Measurements from ENCODE around the gene NOP14. TPM values are rescaled to one million over a fixed set of nuclear protein-coding genes. Genes with fewer than 3 reads are reported as not detected.
A peak's percentile ranks its signal among the peaks of the same experiment; 100 is the strongest.

Gene NOP14
- total and polyA plus RNA-seq, 2 donors (not counting 1 experiment from before 2014, with no cell fraction given) = 9.1 to 30.4 TPM

DNA sequence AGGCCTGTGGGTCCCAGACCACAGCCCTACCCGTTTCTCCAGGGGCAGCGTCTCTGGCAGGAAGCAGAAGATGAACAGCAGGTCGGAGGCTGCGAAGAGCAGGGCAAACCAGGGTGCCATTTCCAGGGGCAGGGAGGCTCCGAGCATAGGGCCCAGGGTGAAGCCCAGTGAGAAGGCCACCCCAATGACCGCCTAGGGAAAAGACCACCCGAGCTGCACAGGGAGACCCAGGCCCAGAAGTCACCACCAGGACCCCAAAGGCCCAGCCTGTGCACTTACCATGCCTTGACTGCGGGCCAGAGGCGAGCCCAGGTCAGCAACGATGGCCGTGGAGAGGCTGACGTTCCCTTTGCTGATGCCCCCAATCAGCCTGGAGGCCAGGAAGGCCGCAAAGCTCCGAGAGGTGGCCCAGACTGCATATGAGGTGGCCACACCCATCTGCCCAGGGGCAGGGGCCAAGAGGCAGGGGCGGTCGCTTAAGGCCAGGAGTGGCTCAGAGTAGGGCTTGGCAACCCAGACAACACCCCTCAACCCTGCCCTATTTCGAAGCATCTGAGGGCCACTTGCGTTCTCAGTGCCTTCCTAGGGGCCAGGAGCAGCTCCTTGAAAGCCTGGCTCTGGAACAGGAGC, 30.8 kb downstream of the NOP14 start:
- peaks cover 21% of the 10 kb centered on the region for H3K79me2 ChIP-seq (ENCODE audit: control insufficient read depth, insufficient read depth, low read length)
- intact Hi-C loops (cut with micrococcal nuclease) = loop anchor here (2.0 to 10.0 kb wide), 6 partner anchors 14 to 448 kb away; no protein-coding TSS in a partner anchor
- H3K4me1 ChIP-seq (ENCODE audit: control insufficient read depth in 2 of 2, insufficient read depth in 2 of 2, low read length in 2 of 2) = peaks cover 39 to 62% of the 10 kb centered on the region in 2 donors
- H4K20me1 ChIP-seq (ENCODE audit: control insufficient read depth, insufficient read depth, low read length, poor library complexity, severe bottlenecking) = peaks cover 61% of the 10 kb centered on the region
- 73% methylated on average over 18 of the region's 18 CpGs for WGBS (ENCODE audit: insufficient coverage)
- no peaks in the 10 kb centered on the region for H3K9me3 Mint-ChIP-seq (ENCODE audit: insufficient read depth)
- H3K4me2 ChIP-seq (replicated peaks; ENCODE audit: low read depth, low read length, poor library complexity, severe bottlenecking) = peak overlapping the region; percentile 79
- H3K27ac ChIP-seq (ENCODE audit: low read length in 2 of 2) = peak overlapping the region; percentile 86 to 92
- peak overlapping the region; percentile 96 for H3K27ac Mint-ChIP-seq
- no peaks in the 10 kb centered on the region for H3K27me3 ChIP-seq (replicated peaks in 1 of 4; ENCODE audit: control extremely low read depth in 1 of 4, control insufficient read depth in 3 of 4, insufficient read depth in 4 of 4, low read length in 3 of 4)
- H3K9me3 ChIP-seq (ENCODE audit: control extremely low read depth in 1 of 3, control insufficient read depth in 2 of 3, insufficient read depth in 1 of 3, low read length in 2 of 3) = no peaks in the 10 kb centered on the region
- DNase-seq = peak; percentile 55
- peaks cover 49% of the 10 kb centered on the region for H3K4me1 Mint-ChIP-seq
- H3K4me3 Mint-ChIP-seq = peak overlapping the region; percentile 93
- no peak overlapping the region for H2AFZ ChIP-seq (ENCODE audit: insufficient read depth, low read depth, low read length, poor library complexity, severe bottlenecking)
- peak overlapping the region; percentile 35 for H3K9ac ChIP-seq (ENCODE audit: low read length)
- peak overlapping the region in 3 of 5 experiments; percentile 11 to 29 (median 15) for H3K4me3 ChIP-seq (ENCODE audit: control extremely low read depth in 1 of 5, extremely low read depth in 1 of 5, insufficient read depth in 1 of 5, low read depth in 2 of 5, low read length in 4 of 5)
- no peaks in the 10 kb centered on the region for H3K27me3 Mint-ChIP-seq
- TF ChIP-seq CTCF (IDR thresholded peaks at IDR 0.05) (no peak), EZH2 (IDR thresholded peaks at IDR 0.05; ENCODE audit: borderline replicate concordance, insufficient read depth, low read depth, low read length, poor library complexity, severe bottlenecking) (no peak)
- ChIA-PET CTCF (interaction anchor here (0.8 to 1.8 kb wide), 5 partner anchors 11 to 169 kb away, joined by 3 to 5 read pairs (median 4); no protein-coding TSS in a partner anchor), POLR2A (no interaction called here)
- peaks cover 0 to 41% of the 10 kb centered on the region in 2 experiments for H3K36me3 ChIP-seq (replicated peaks in 1 of 2; ENCODE audit: control extremely low read depth in 1 of 2, control insufficient read depth in 1 of 2, extremely low read depth in 1 of 2, insufficient read depth in 2 of 2, low read length in 1 of 2)
- peak; percentile 0 for ATAC-seq (ENCODE audit: low read depth)
